HG03108 (cell line): ENCODE measurements around the gene RAB6B.

Experiments
- ATAC-seq: cut with Tn5 transposase; IDR thresholded peaks from one replicate; pipeline ENCODE4 v1.9.1; 2021; ENCODE audit warnings: moderate library complexity; ENCODE audit not compliant: unreplicated experiment

The RAB6B gene

DNA sequence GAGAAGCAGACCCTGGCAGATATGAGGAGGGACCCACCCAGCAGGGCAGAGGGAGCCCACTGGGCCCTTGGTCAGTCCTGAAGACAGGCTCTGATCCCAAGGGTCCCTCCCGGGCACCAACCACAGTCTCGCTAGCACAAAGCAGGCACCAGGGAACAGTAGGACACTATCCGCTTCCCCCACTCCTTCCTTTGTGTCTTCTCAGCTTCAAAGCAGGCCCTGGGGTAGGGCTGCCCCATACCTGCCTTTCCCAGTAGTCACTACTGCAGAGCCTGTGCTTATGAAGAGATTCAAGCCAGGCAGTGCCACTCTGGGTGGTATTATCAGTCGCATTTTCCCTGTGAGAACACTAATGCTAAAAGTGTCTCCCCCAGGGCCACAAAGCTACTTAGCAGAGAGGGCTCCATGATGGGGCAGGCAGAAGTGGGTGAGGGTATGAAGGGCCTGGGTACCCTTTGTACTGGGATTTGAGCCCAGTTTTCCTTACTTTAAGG, 57.3 kb downstream of the RAB6B start:
- no peak for ATAC-seq

DNA sequence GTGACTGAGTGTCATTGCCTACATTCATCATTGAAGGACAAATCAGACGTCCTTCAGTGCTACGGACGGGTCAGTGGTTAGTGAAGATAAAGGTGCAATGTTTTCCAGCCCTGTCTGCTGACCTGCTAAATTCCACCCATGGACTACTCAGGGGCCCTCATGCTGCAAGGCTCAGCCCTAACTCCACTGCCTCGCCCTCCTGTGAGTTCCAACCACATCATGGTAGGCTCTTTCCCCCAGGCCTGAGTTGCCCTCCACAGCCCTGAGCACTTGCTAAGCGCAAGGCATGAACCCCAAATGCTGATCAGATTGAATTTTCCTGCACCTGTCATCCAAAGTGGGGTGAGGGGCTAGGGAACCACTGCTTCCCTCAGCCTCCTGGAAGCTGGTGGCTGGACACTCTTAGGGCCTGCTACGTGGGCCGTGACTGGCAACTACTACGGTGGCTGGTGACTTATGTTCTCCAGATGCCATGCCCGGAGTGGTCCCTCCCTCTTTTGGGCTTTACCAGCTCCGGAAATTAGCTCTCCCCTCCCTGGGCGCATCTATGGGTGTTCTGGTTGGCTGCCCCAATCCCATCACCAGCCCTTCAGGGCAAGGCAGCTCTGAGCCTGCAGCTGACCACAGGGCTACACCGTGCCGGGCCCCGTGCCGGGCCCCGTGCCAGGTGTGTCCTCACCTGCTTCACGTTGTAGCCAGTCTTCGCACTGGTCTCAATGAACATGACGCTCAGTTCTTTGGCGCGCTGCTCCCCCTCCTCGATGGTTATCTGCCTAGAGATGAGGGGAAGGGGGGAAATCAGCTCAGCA, 58.0 kb downstream of the RAB6B start:
- no peak for ATAC-seq

GRCh38 chr3:133836497-133837158, 59.1 kb downstream of the RAB6B start:
- ATAC-seq = no peak

DNA sequence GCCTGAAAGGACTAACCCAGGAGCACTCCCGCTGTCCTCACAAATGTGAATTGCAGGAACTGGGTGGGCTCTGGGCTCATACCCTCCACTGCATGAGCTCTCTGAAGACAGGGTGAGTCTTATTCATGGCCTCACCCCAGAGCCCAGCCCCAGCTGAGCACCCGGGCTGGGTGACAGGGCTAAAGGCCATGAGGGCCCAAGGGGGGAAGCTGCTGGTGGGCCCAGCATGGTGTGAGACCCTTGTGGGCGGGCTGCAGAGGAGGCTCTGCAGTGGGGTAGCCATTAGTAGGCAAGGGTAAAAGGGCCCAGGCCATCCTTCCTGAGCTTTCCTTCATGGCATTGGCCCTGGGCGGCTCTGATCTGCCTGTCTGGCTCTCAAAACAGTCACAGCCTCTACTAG, 59.7 kb downstream of the RAB6B start:
- ATAC-seq = no peak

- ATAC-seq = no peak
These were observed 60.3 kb downstream of the RAB6B start for GRCh38 chr3:133835418-133835743.

- no peak for ATAC-seq
These were observed 60.9 kb downstream of the RAB6B start for GRCh38 chr3:133834621-133835417.

GRCh38 chr3:133833880-133834620, 61.6 kb downstream of the RAB6B start:
- ATAC-seq = no peak

- no peak for ATAC-seq
These were observed 62.4 kb downstream of the RAB6B start for GRCh38 chr3:133833267-133833666.

DNA sequence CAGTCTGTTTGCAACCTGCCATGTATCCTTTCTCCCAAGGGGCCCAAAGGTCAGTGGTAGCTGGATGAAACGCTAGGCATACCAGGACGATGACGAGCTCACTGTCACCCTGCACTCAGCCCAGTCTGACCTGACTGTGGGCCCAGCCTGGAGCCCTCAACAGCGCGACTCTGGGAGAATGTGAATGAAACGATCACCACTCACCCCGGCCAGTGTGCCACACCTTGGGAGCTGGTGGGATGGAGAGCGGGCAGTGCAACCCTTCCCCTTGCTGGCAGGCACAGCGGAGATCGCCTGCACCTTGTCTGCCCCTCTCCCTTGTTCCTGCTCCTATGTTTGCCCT, 62.9 kb downstream of the RAB6B start:
- no peak for ATAC-seq

DNA sequence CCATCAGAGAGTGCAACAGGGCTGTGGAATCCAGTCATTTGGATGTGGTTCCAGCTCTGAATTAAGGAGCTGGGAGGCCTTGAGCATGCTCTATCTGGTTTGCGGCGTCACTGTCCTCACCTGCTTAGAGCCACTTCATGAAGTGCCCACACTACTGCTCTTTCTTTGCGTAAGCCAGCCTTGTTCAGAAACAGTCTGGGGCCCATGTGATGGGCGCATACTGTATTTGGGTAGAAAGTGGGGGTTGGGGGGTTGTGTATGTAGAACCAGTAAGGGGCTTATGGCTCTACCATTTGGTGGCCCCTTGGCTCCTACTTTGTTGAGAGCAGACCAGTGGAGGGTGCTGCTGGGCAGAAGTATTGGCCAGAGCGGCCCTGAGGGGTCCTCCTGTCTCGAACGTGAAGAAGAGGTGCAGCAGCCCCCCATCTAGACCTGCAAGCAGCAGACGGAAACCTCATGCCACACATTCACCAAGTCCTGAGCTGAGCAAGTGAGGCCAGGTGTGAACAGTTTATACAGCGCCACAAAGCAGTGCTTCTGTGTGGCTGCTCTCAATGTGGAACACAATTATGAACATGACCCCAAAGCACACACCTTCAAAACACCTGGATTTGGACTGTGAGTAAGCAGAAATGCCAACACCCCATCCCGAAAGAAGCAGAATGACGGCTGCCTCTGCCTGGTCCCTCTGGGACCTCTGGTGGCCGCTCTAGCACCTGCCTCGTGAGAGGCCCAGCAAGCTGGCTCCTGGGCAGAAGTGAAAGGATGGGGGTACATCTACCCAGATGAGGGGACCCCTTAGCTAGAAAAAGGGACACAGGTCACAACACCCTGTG, 63.5 kb downstream of the RAB6B start:
- no peak for ATAC-seq

- no peak for ATAC-seq
These were observed 65.6 kb downstream of the RAB6B start for GRCh38 chr3:133830071-133830470.

DNA sequence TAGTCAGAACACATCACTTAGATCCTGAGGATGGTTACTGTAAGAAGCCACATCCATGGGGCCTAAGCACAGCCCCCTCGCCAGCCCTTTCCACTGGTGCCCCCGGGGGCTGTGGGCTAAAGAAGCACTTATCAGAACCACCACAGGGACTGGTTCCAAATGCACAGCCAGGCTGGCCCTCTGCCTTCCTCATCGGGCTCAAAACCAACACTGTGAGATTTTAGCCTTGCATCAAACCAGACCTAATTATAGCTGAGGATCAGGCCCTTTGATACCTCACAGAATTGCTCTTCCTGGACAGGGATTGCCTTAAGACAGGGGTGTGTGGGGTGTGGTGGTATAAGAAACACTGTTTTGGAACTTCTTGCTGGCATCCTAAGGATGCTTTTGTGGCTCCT, 66.4 kb downstream of the RAB6B start:
- no peak for ATAC-seq

DNA sequence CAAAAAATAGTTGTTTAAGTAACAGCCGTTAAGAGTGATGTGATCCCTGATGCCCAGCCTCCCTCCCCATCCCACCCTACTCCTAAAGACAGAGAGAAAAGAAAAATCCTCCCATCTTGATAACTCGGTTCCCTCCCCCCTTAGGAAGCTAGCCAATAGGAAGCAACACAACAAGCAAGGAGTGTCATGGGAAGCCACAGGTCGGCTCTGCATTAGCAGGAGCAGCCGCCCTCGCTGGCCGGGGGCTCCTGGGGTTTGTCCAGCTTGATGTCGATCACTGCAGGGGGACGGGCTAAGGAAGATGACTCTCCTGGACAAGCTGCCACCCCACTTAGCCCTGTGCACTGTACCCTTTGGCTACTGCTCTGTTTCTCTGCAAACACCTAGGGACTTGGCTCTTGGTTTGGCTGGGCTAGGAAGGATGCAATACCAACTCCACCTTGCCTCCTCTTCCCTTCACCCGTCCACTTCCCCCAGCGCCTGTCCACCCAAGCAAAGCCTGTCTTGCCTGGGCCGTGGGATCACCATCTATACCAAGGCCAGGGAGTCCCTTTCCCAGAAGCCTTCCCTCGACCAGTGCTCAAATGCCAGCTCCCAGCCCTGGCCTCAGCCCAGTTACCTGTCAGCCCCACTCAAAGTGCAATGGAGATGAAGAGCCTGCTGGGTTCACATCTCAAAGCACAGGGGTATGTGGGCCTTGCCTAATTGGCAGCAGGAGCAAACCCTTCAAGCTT, 66.9 kb downstream of the RAB6B start:
- no peak for ATAC-seq

DNA sequence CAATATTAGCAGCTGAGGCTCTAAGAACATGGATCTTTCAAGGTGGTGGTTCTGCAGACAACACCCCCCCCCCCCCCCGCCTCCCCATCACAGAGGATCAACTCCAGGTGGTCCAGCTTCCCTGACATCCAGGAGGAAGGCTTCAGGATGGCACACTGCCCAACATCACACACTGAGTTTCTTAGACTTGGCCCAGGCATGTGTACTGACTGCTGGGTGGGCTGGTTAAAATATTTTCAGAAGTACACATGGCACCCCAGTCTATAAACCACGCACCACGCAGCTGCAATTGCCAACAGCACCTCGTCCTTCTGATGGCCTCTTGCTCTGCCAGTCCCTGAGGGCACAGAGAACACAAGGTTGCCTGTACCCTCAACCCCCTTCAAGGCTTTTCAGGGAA, 68.0 kb downstream of the RAB6B start:
- no peak for ATAC-seq

DNA sequence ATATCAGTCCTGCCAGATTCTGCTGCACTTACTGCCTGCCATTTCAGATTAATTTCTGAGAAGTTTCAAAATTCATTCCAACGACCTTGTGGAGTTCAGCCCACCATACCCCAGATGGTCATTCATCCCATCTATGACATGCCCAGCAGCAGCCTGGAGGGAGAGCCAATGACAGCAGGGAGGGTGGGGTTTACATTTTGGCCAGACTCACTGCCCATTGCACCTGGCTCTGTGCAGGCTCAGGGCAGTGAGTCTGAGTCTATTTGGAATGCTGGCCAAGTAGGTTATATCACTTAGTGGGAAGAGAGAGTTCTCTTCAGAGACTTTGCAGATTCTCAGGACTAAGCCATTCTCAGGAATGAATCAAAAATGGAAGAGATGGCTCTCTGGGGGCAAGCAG, 68.5 kb downstream of the RAB6B start:
- no peak for ATAC-seq

GRCh38 chr3:133825969-133826727, 69.5 kb downstream of the RAB6B start:
- no peak for ATAC-seq

- no peak for ATAC-seq
These were observed 70.7 kb downstream of the RAB6B start for GRCh38 chr3:133824961-133825485.

DNA sequence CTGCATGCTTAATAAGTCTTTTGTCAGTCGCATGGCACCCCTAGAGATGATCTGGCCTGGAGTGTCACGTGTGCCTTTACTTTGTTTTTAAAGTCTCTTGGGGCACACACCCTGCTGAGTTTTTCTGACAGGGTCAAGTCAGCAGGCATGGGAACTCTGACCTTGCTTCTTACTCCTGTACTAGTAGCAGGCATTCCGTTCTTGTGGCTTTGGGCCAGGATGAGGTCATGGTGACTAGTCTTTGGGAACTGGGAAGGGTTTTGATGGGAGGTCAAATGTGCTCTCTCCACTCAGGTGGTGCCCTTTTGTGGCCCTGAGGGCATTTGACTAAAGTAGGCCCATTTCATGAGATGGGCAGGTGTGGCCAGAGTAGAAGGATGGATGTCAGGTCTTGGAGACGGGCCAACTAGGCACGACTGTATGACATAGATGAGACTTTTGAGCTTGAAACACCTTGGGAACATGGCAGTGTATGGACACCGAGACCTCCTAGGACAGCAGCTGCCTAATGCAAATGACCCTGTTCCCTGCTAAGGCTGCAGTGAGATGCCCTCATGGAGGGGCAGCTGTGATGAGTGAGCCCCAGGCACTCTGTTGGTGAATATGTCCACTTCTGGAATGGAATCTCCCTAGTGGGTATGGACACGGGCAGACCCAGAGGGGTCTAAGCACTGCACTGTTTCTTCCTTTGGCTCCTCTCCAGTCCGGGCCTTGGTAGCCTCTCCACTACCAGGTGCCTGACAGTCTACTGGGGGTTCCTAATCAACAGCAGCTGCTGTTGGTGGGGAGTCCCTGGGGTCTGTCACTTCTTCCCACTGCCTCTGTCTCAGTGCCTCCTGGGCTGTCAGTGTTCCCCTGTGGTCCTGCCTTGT, 73.7 kb downstream of the RAB6B start:
- ATAC-seq = no peak
